ENCODE data around the gene TSPO.

- TF ChIP-seq CTCF (conservative IDR thresholded peaks at IDR 0.05) (no peak), ZFX (IDR thresholded peaks at IDR 0.05) (no peak)
Measured at GRCh38 chr22:43134553-43134952, 16.8 kb upstream of the TSPO start.
